ENCODE results near the gene FRG1. TPM values are rescaled to one million over a fixed set of nuclear protein-coding genes. Genes with fewer than 3 reads are reported as not detected.
"Not testable (repeated sequence)": the region's sequence is repeated elsewhere in the genome, so short reads cannot be mapped to it uniquely, and the experiment has no call there.

FRG1 gene
- total and polyA plus RNA-seq, 2 experiments from 2014 or later, result 24.3 to 65.2 TPM

DNA sequence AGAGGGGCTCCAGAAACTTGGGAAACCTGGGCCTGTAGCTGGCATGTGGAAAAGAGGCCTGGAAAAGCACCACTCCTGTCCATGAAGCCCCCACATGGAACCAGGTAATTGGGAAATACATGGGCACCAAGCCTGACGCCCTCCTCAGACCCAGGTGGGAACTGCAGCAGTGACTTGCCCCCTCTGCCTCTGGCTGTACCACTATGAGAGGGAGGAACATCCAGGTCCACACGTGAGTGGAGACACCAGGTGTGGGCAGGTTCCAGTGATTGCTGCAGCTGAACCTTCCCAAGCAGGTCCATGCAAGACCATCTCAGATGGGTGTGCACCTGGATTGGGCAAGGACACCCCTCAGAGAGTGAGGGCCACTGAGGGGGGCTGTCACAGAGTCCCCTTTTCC, 39.6 kb downstream of the FRG1 start:
- H3K27ac Mint-ChIP-seq; H3K4me2 ChIP-seq; H3K36me3 Mint-ChIP-seq (ENCODE audit: low read depth); H3K36me3 ChIP-seq (ENCODE audit: insufficient read depth); H3K4me1 Mint-ChIP-seq; H3F3A ChIP-seq (replicated peaks; ENCODE audit: low read depth); H4K20me1 ChIP-seq (replicated peaks; ENCODE audit: insufficient read depth); H3K79me2 ChIP-seq (replicated peaks; ENCODE audit: insufficient read depth); H2AFZ ChIP-seq; ATAC-seq; H3K27ac ChIP-seq (ENCODE audit: low read depth); H3K4me1 ChIP-seq (ENCODE audit: insufficient read depth); H3K4me3 Mint-ChIP-seq; H3K4me3 ChIP-seq; H3K27me3 ChIP-seq (ENCODE audit: insufficient read depth); H3K9me2 ChIP-seq (ENCODE audit: insufficient read depth): not testable (repeated sequence)
- Mint-ChIP-seq H3K27me3 (ENCODE audit: insufficient read depth, low read depth, poor library complexity) (peaks cover 17% of the 10 kb centered on the region), H3K9me3 (peaks cover 61% of the 10 kb centered on the region)
- TF ChIP-seq, protein P1, sequence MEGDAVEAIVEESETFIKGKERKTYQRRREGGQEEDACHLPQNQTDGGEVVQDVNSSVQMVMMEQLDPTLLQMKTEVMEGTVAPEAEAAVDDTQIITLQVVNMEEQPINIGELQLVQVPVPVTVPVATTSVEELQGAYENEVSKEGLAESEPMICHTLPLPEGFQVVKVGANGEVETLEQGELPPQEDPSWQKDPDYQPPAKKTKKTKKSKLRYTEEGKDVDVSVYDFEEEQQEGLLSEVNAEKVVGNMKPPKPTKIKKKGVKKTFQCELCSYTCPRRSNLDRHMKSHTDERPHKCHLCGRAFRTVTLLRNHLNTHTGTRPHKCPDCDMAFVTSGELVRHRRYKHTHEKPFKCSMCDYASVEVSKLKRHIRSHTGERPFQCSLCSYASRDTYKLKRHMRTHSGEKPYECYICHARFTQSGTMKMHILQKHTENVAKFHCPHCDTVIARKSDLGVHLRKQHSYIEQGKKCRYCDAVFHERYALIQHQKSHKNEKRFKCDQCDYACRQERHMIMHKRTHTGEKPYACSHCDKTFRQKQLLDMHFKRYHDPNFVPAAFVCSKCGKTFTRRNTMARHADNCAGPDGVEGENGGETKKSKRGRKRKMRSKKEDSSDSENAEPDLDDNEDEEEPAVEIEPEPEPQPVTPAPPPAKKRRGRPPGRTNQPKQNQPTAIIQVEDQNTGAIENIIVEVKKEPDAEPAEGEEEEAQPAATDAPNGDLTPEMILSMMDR (conservative IDR thresholded peaks at IDR 0.05; ENCODE audit: low read depth in 2 of 2), result peak; percentile 39 to 44; a peak in 3 of 4 replicates
- peak; percentile 19 for DNase-seq (ENCODE audit: low spot score)

DNA sequence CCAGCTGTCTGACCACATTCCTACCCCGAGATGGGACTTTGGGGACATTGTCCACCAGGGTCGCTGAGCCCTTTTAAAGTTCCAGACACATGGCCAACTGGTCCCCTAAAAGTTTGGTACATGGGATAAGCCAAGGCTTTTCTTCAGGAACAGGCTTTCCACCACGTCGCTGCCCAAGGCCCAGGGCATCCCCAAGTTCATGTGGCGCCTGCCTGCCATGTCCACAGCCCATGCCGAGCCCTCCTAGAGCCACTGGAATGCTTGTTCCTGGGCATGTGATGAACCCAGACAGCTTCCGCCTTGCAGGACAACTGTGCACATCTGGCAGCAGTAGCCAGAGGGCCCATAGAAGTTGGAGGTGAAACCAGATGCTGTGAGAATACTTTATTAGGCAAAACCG, 41.3 kb downstream of the FRG1 start:
- Histone ChIP-seq H3K27ac (ENCODE audit: low read depth) (no peak overlapping the region), H3K79me2 (replicated peaks; ENCODE audit: insufficient read depth) (no peaks in the 10 kb centered on the region), H3F3A (replicated peaks; ENCODE audit: low read depth) (no peaks in the 10 kb centered on the region), H3K36me3 (ENCODE audit: insufficient read depth) (no peaks in the 10 kb centered on the region), H3K27me3 (ENCODE audit: insufficient read depth) (no peaks in the 10 kb centered on the region), H3K9me2 (ENCODE audit: insufficient read depth) (no peaks in the 10 kb centered on the region), H2AFZ (no peak overlapping the region), H3K4me3 (no peak overlapping the region), H3K4me2 (no peak overlapping the region), H3K4me1 (ENCODE audit: insufficient read depth) (0 out of 2 replicates have a peak, but pooled peaks cover 3% of the 10 kb centered on the region), H4K20me1 (replicated peaks; ENCODE audit: insufficient read depth) (no peaks in the 10 kb centered on the region)
- ATAC-seq (no peak), DNase-seq (ENCODE audit: low spot score) (no peak)
- Mint-ChIP-seq H3K4me3 (no peak overlapping the region), H3K27ac (no peak overlapping the region), H3K27me3 (ENCODE audit: insufficient read depth, low read depth, poor library complexity) (peaks cover 17% of the 10 kb centered on the region), H3K36me3 (ENCODE audit: low read depth) (peaks cover 9% of the 10 kb centered on the region; the same call in 2 of the 3 replicates), H3K4me1 (peaks cover 11% of the 10 kb centered on the region; the same call in 2 of the 3 replicates), H3K9me3 (peaks cover 74% of the 10 kb centered on the region)
- no peak for TF ChIP-seq ZNF114 (CRISPR knock-in tag; IDR thresholded peaks at IDR 0.05)
- TF ChIP-seq STAT1 (IDR thresholded peaks at IDR 0.05; ENCODE audit: unreplicated experiment), result no peak
- TF ChIP-seq, protein P2, sequence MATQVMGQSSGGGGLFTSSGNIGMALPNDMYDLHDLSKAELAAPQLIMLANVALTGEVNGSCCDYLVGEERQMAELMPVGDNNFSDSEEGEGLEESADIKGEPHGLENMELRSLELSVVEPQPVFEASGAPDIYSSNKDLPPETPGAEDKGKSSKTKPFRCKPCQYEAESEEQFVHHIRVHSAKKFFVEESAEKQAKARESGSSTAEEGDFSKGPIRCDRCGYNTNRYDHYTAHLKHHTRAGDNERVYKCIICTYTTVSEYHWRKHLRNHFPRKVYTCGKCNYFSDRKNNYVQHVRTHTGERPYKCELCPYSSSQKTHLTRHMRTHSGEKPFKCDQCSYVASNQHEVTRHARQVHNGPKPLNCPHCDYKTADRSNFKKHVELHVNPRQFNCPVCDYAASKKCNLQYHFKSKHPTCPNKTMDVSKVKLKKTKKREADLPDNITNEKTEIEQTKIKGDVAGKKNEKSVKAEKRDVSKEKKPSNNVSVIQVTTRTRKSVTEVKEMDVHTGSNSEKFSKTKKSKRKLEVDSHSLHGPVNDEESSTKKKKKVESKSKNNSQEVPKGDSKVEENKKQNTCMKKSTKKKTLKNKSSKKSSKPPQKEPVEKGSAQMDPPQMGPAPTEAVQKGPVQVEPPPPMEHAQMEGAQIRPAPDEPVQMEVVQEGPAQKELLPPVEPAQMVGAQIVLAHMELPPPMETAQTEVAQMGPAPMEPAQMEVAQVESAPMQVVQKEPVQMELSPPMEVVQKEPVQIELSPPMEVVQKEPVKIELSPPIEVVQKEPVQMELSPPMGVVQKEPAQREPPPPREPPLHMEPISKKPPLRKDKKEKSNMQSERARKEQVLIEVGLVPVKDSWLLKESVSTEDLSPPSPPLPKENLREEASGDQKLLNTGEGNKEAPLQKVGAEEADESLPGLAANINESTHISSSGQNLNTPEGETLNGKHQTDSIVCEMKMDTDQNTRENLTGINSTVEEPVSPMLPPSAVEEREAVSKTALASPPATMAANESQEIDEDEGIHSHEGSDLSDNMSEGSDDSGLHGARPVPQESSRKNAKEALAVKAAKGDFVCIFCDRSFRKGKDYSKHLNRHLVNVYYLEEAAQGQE (IDR thresholded peaks at IDR 0.05; ENCODE audit: unreplicated experiment), result no peak
- no peak for TF ChIP-seq JUNB (IDR thresholded peaks at IDR 0.05; ENCODE audit: unreplicated experiment)
- TF ChIP-seq, protein P1 (conservative IDR thresholded peaks at IDR 0.05; ENCODE audit: low read depth in 2 of 2), result no peak
- TF ChIP-seq, protein P3, sequence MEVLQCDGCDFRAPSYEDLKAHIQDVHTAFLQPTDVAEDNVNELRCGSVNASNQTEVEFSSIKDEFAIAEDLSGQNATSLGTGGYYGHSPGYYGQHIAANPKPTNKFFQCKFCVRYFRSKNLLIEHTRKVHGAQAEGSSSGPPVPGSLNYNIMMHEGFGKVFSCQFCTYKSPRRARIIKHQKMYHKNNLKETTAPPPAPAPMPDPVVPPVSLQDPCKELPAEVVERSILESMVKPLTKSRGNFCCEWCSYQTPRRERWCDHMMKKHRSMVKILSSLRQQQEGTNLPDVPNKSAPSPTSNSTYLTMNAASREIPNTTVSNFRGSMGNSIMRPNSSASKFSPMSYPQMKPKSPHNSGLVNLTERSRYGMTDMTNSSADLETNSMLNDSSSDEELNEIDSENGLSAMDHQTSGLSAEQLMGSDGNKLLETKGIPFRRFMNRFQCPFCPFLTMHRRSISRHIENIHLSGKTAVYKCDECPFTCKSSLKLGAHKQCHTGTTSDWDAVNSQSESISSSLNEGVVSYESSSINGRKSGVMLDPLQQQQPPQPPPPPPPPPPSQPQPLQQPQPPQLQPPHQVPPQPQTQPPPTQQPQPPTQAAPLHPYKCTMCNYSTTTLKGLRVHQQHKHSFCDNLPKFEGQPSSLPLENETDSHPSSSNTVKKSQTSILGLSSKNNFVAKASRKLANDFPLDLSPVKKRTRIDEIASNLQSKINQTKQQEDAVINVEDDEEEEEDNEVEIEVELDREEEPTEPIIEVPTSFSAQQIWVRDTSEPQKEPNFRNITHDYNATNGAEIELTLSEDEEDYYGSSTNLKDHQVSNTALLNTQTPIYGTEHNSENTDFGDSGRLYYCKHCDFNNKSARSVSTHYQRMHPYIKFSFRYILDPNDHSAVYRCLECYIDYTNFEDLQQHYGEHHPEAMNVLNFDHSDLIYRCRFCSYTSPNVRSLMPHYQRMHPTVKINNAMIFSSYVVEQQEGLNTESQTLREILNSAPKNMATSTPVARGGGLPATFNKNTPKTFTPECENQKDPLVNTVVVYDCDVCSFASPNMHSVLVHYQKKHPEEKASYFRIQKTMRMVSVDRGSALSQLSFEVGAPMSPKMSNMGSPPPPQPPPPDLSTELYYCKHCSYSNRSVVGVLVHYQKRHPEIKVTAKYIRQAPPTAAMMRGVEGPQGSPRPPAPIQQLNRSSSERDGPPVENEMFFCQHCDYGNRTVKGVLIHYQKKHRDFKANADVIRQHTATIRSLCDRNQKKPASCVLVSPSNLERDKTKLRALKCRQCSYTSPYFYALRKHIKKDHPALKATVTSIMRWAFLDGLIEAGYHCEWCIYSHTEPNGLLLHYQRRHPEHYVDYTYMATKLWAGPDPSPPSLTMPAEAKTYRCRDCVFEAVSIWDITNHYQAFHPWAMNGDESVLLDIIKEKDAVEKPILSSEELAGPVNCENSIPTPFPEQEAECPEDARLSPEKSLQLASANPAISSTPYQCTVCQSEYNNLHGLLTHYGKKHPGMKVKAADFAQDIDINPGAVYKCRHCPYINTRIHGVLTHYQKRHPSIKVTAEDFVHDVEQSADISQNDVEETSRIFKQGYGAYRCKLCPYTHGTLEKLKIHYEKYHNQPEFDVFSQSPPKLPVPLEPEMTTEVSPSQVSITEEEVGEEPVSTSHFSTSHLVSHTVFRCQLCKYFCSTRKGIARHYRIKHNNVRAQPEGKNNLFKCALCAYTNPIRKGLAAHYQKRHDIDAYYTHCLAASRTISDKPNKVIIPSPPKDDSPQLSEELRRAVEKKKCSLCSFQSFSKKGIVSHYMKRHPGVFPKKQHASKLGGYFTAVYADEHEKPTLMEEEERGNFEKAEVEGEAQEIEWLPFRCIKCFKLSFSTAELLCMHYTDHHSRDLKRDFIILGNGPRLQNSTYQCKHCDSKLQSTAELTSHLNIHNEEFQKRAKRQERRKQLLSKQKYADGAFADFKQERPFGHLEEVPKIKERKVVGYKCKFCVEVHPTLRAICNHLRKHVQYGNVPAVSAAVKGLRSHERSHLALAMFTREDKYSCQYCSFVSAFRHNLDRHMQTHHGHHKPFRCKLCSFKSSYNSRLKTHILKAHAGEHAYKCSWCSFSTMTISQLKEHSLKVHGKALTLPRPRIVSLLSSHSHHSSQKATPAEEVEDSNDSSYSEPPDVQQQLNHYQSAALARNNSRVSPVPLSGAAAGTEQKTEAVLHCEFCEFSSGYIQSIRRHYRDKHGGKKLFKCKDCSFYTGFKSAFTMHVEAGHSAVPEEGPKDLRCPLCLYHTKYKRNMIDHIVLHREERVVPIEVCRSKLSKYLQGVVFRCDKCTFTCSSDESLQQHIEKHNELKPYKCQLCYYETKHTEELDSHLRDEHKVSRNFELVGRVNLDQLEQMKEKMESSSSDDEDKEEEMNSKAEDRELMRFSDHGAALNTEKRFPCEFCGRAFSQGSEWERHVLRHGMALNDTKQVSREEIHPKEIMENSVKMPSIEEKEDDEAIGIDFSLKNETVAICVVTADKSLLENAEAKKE (CRISPR knock-in tag; IDR thresholded peaks at IDR 0.05), result no peak
- TF ChIP-seq EZH2phosphoT487 (IDR thresholded peaks at IDR 0.05; ENCODE audit: unreplicated experiment), result no peak

Measured in GM23338 (cell line).